Measurements from ENCODE around the gene CYSTM1. TPM values are rescaled to one million over a fixed set of nuclear protein-coding genes. Genes with fewer than 3 reads are reported as not detected.

Gene CYSTM1
- total RNA-seq, 2 experiments from 2014 or later = 10.5 to 12.2 TPM

DNA sequence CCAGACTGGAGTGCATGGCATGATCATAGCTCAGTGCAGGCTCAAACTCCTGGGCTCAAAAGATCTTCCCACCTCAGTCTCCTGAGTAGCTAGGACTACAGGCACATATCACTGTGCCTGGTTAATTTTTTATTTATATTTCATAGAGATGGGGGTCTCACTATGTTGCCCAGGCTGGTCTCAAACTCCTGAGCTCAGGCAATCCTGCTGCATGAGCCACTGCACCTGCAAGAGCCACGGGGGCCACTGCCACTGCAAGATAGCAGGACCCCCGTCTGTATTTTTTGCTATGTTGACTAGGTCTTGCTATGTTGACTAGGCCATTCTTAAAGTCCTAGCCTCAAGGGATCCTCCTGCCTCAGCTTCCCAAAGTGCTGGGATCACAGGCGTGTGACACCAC, 6.5 kb downstream of the CYSTM1 start:
- POLR2A ChIA-PET = no interaction called here
- H3K27ac Mint-ChIP-seq = no peak overlapping the region
- ATAC-seq = no peak
- CTCF ChIA-PET = interaction anchor here (1.5 kb wide), 1 partner anchor 170 kb away, joined by 4 read pairs; no protein-coding TSS in a partner anchor
- no peak for DNase-seq
- no peak overlapping the region for H3K4me3 Mint-ChIP-seq
- peaks cover 6% of the 10 kb centered on the region for H3K4me1 Mint-ChIP-seq (ENCODE audit: low read depth)
- no peaks in the 10 kb centered on the region for H3K36me3 Mint-ChIP-seq (ENCODE audit: low read depth)
- H3K27me3 Mint-ChIP-seq (ENCODE audit: low read depth) = peaks cover 2% of the 10 kb centered on the region
- no peaks in the 10 kb centered on the region for H3K9me3 Mint-ChIP-seq (ENCODE audit: insufficient read depth)

DNA sequence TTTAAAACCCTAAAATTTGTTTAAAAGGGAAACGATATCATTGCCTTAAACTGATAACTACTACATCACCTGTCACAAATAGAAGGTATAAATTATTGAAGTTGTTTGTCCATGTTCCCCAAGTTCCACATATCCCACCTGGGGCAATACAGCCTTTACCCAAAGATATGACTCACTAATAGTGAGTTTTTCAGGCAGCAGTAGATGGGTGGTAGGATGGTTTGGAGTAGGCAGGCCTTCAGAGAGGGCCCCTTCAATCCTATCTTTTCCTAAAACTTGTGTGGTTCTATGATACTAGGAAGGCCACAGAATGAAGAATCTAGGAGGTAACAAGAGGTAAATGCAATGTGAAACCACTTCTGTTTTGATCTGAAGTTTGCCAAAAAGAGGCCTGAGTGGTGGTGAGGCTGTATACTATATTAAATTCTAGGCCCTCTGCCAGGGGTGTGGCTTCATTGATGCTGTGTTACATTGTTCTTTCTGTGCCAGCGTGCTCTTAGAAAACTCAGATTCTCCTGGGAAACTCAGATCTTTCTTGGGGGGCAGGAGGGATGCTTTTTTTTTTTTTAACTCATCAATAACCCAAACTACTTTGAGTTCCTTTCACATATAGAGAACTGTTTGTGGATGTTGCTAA, 7.2 kb downstream of the CYSTM1 start:
- Mint-ChIP-seq H3K27me3 (ENCODE audit: low read depth) (no peaks in the 10 kb centered on the region), H3K9me3 (ENCODE audit: insufficient read depth) (no peaks in the 10 kb centered on the region), H3K27ac (no peak overlapping the region), H3K4me1 (ENCODE audit: low read depth) (peaks cover 6% of the 10 kb centered on the region), H3K4me3 (no peak overlapping the region), H3K36me3 (ENCODE audit: low read depth) (no peaks in the 10 kb centered on the region)
- ATAC-seq (no peak), DNase-seq (no peak)
- ChIA-PET CTCF (interaction anchor here (1.3 to 1.5 kb wide), 2 partner anchors 170 kb away, joined by 3 to 4 read pairs; no protein-coding TSS in a partner anchor), POLR2A (no interaction called here)

DNA sequence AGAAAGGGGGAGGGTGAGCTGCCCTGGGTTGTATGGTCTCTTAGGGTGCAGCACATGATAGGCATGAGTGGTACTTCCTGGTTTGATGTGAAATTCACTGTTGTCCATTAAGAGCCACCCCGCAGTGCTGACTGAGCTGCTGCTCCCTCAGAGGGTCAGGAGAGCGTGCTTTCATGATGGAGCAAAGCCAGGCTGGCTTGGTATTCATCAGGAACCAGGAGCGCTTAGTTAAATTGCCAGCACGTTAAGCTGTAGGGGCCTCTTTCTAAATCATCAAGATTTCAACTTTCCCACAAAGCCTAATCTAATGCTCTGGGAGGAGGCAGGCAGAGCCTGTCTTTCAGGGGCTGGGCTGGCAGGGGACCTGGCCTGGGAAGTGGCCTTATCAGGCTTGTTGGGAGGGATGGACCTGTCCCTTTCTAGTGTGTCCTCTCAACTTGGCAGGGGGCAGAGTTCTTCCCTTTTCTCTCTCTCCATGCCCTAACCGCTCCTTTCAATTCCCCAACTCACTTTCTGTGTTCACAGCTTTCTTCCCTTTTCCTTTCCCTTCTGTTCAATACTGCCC, 7.9 kb downstream of the CYSTM1 start:
- ATAC-seq = no peak
- DNase-seq = no peak
- no peaks in the 10 kb centered on the region for H3K36me3 Mint-ChIP-seq (ENCODE audit: low read depth)
- no peak overlapping the region for H3K4me3 Mint-ChIP-seq
- peaks cover 6% of the 10 kb centered on the region for H3K4me1 Mint-ChIP-seq (ENCODE audit: low read depth)
- CTCF ChIA-PET = interaction anchor here (1.3 kb wide), 1 partner anchor 169 kb away, joined by 3 read pairs; no protein-coding TSS in a partner anchor
- no peak overlapping the region for H3K27ac Mint-ChIP-seq
- no peaks in the 10 kb centered on the region for H3K27me3 Mint-ChIP-seq (ENCODE audit: low read depth)
- no peaks in the 10 kb centered on the region for H3K9me3 Mint-ChIP-seq (ENCODE audit: insufficient read depth)
- POLR2A ChIA-PET = no interaction called here

DNA sequence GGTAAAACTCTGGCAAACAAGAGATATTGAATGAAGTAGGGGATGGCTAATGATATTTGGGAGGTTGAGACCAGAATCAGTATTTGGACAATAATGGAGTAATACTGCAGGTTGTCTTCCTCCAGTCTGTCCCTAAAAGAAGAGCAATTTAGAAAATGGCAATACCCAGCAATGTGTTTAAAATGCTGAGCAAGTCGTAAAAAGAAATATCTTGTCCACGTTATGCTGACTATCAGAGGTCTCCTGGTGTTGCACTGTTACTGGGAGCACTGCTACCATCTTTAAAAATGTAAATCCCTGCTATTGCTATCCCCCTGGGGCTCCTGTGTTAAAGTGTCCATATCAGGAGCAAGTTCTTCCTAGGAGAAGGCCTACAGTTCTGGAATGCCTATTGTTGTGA, 10.4 kb downstream of the CYSTM1 start:
- Mint-ChIP-seq H3K36me3 (ENCODE audit: low read depth) (no peaks in the 10 kb centered on the region), H3K4me3 (no peak overlapping the region), H3K27me3 (ENCODE audit: low read depth) (peaks cover 6% of the 10 kb centered on the region), H3K27ac (no peak overlapping the region), H3K4me1 (ENCODE audit: low read depth) (peaks cover 6% of the 10 kb centered on the region), H3K9me3 (ENCODE audit: insufficient read depth) (no peaks in the 10 kb centered on the region)
- POLR2A ChIA-PET = no interaction called here
- ATAC-seq (no peak), DNase-seq (no peak)
- CTCF ChIA-PET = no interaction called here

DNA sequence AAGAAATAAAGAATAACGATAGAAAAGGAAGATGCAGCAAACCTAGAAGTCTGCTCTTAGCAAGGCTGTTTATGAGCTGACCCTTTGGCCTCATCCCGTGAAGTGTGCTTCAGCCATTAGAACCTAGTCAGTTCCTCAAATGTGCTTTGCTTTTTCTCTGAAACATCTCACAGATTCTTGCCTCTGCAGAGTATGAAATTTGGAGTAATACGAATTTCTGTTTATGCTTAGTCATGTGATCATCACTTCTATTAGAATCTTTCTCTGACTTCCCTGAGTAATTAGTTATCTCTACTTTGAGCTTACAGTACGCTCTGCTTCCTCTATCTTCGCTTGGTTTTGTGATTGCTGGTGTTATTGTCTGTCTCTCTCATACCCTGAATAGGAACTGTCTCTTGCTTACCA, 11.3 kb downstream of the CYSTM1 start:
- no peak overlapping the region for H3K4me3 Mint-ChIP-seq
- ATAC-seq (no peak), DNase-seq (no peak)
- H3K4me1 Mint-ChIP-seq (ENCODE audit: low read depth) = peaks cover under 1% of the 10 kb centered on the region
- ChIA-PET POLR2A (no interaction called here), CTCF (interaction anchor here (0.8 to 1.2 kb wide), 3 partner anchors 8 to 399 kb away, joined by 3 read pairs; no protein-coding TSS in a partner anchor)
- no peaks in the 10 kb centered on the region for H3K36me3 Mint-ChIP-seq (ENCODE audit: low read depth)
- no peak overlapping the region for H3K27ac Mint-ChIP-seq
- peaks cover 8% of the 10 kb centered on the region for H3K27me3 Mint-ChIP-seq (ENCODE audit: low read depth)
- no peaks in the 10 kb centered on the region for H3K9me3 Mint-ChIP-seq (ENCODE audit: insufficient read depth)

DNA sequence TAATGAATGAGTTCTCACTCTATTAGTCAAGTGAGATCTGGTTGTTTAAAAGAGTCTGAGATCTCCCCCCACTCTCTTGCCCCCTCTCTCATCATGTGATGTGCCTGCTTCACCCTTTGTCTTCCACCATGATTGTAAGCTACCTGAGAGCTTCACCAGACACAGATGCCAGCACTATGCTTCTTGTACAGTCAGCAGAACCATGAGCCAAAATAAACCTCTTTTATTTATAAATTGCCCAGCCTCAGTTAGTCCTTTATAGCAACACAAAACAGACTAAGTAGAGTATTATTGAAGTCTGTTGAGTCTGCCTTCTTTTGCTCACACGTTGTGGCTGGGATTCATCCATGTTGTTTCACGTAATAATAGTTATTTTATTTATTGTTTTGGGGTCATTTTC, 14.3 kb downstream of the CYSTM1 start:
- Mint-ChIP-seq H3K27me3 (ENCODE audit: low read depth) (peaks cover 8% of the 10 kb centered on the region), H3K4me3 (no peak overlapping the region), H3K27ac (no peak overlapping the region), H3K9me3 (ENCODE audit: insufficient read depth) (no peaks in the 10 kb centered on the region), H3K36me3 (ENCODE audit: low read depth) (no peaks in the 10 kb centered on the region), H3K4me1 (ENCODE audit: low read depth) (no peaks in the 10 kb centered on the region)
- DNase-seq (no peak), ATAC-seq (no peak)
- POLR2A ChIA-PET = no interaction called here
- CTCF ChIA-PET = interaction anchor here (0.7 to 1.4 kb wide), 3 partner anchors 105 to 225 kb away, joined by 3 read pairs; no protein-coding TSS in a partner anchor

DNA sequence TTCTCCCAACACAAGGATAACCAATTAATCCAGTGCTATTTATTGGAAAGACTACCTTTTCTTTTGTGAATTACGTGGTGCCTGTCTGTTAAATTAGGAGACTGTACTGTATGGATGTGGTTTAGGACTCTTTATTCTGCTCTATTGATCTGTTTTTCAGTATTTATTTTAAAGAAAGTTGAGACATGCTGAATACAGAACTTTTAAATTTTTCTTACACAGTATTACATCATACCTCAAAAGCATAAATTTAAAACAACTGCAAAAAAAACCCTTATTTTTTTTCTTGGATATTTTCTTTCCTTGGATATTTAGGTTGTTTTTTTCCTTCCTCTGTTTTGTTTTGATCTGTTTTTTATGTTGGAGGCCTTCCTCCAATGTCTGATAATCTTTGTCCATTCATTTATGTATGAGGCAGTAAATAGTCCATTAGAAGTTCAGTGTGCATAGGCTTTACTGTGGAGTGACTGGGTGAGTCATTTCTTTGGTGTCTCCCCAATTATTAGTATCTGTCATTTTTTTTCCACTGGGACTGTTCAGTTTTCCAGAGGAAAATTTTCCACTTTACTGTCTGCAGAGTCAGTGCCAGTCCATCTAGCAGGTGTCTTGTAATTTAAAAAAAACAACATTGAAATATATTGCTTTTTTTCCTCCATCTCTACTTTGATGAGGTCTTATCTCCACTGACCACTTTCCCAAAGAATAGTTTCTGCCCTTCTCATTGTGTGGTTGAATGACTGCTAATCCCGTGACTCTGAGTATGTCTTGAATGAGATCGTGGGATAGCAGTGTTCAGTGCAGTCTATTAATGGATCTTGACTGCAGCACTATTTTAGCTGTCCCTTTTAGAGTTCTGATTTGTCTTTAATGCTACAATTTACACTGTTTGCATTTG, 15.2 kb downstream of the CYSTM1 start:
- Mint-ChIP-seq H3K36me3 (ENCODE audit: low read depth) (no peaks in the 10 kb centered on the region), H3K9me3 (ENCODE audit: insufficient read depth) (no peaks in the 10 kb centered on the region), H3K27me3 (ENCODE audit: low read depth) (peaks cover 8% of the 10 kb centered on the region), H3K27ac (no peak overlapping the region), H3K4me3 (no peak overlapping the region), H3K4me1 (ENCODE audit: low read depth) (no peaks in the 10 kb centered on the region)
- ATAC-seq = no peak
- DNase-seq = no peak
- POLR2A ChIA-PET = no interaction called here
- CTCF ChIA-PET = interaction anchor here (0.7 to 1.4 kb wide), 4 partner anchors 11 to 226 kb away, joined by 3 read pairs; no protein-coding TSS in a partner anchor

DNA sequence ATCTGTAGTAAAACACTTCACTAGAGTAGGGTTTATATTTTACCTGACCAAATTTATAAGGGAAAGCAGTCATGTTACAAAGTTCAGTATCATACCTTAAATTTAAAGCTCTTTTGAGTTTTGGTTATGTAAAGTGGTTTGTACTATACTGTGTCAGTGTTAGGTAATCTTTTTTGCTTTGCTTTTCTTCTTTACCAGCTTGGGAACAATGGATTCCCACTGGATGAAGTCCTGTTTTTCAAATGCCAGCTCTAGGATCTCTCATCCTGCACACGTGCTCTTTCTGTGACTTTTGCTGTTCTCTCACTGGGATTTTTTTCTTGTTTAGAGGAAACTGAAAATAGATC, 15.9 kb downstream of the CYSTM1 start:
- Mint-ChIP-seq H3K9me3 (ENCODE audit: insufficient read depth) (no peaks in the 10 kb centered on the region), H3K36me3 (ENCODE audit: low read depth) (no peaks in the 10 kb centered on the region), H3K27ac (no peak overlapping the region), H3K27me3 (ENCODE audit: low read depth) (peaks cover 8% of the 10 kb centered on the region), H3K4me1 (ENCODE audit: low read depth) (no peaks in the 10 kb centered on the region), H3K4me3 (no peak overlapping the region)
- ATAC-seq = no peak
- no peak for DNase-seq
- ChIA-PET POLR2A (no interaction called here), CTCF (interaction anchor here (0.7 kb wide), 1 partner anchor 11 kb away, joined by 3 read pairs; no protein-coding TSS in a partner anchor)

DNA sequence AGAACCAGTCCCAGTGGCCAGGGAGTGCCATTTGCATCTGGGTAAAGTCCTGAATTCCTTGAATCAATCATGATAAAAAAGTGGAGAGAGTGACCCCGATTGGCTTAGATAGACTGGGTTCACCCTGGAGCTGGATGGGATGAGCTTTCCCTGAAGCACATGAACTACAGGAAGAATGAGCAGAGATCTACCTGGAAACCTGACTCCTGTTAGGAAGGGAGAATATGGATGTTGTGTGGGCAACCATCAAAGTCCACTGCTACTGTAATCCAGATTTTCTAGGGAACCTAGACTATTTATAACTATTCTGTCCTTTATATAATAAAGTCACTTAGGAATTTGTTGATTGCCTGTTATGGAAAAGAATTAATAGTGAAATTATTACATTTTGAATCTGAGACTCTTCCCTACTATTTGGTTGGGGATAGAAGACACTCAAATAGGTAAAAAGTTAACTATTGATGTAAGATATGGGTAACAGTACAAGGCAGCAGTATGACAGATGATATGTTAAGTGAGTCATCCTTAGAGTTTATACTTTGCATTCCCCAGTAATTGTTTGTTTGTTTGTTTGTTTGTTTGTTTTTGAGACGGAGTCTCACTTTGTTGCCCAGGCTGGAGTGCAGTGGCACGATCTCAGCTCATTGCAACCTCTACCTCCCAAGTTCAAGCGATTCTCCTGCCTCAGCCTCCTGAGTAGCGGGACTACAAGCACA, 17.9 kb downstream of the CYSTM1 start:
- Mint-ChIP-seq H3K4me1 (ENCODE audit: low read depth) (no peaks in the 10 kb centered on the region), H3K27ac (no peak overlapping the region), H3K27me3 (ENCODE audit: low read depth) (peaks cover 8% of the 10 kb centered on the region), H3K4me3 (no peak overlapping the region), H3K36me3 (ENCODE audit: low read depth) (no peaks in the 10 kb centered on the region), H3K9me3 (ENCODE audit: insufficient read depth) (no peaks in the 10 kb centered on the region)
- POLR2A ChIA-PET = no interaction called here
- CTCF ChIA-PET = no interaction called here
- ATAC-seq (no peak), DNase-seq (no peak)

DNA sequence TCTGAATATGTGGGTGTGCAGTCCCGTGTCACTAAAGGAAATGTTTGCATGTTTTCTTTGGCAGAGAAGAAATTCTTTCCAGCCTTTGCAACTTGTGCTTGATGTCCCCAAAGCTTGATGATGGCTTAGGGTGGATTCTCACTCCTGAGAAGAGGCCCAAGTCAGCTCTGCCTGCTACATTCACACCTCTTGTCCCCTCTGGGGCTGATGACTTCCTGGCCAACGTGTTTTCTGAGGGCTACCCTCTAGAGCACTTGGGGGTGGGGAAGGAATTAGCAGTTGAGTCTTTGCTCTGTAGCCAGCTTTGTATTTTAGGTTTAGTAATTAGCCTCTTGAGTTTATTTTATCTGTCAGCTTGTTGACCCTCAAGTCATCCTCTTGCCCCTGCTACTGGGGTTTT, 19.7 kb downstream of the CYSTM1 start:
- ChIA-PET CTCF (no interaction called here), POLR2A (no interaction called here)
- Mint-ChIP-seq H3K4me1 (ENCODE audit: low read depth) (no peaks in the 10 kb centered on the region), H3K27ac (no peak overlapping the region), H3K36me3 (ENCODE audit: low read depth) (no peaks in the 10 kb centered on the region), H3K27me3 (ENCODE audit: low read depth) (peaks cover 5% of the 10 kb centered on the region), H3K4me3 (no peak overlapping the region), H3K9me3 (ENCODE audit: insufficient read depth) (no peaks in the 10 kb centered on the region)
- ATAC-seq (no peak), DNase-seq (no peak)

DNA sequence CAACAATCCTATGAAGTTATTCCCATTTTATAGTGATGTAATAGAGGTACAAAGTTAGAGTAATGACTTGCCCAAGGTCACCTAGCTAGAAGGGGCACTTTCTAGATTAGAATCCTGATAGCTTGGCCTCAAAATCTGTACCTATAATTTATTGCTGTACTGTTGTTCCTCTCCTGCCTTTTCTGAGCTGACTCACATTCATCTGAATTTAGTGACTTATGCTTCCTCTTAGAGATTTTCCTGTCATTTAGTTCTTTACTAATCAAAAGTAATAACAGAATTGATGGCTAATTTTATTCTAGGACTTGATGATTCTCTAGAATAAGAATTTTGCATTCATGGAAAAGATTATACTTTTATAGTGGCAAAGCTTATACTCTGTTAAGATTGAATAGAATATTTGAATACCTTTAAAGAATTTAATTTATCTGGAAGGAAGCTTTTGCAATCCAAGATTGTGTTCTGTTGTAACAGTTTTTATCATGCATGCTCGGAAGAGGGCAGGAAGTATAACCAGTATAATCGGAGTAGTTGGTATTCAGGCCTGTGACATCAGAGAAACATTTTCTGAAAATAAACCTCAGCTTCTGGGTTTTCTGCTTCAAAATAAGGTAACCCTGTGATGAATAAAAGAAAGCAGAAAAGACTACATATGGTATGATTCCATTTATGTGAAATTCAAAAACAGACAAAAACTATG, 21.3 kb downstream of the CYSTM1 start:
- DNase-seq (no peak), ATAC-seq (no peak)
- no peak overlapping the region for H3K4me3 Mint-ChIP-seq
- no peak overlapping the region for H3K27ac Mint-ChIP-seq
- no peaks in the 10 kb centered on the region for H3K9me3 Mint-ChIP-seq (ENCODE audit: insufficient read depth)
- H3K27me3 Mint-ChIP-seq (ENCODE audit: low read depth) = no peaks in the 10 kb centered on the region
- H3K4me1 Mint-ChIP-seq (ENCODE audit: low read depth) = no peaks in the 10 kb centered on the region
- CTCF ChIA-PET = interaction anchor here (1.5 kb wide), 1 partner anchor 44 kb away, joined by 3 read pairs; no protein-coding TSS in a partner anchor
- POLR2A ChIA-PET = interaction anchor here (0.7 kb wide), 1 partner anchor 30 kb away, joined by 3 read pairs; no protein-coding TSS in a partner anchor
- no peaks in the 10 kb centered on the region for H3K36me3 Mint-ChIP-seq (ENCODE audit: low read depth)
